SK-MEL-5 (cell line): Measurements from ENCODE around the gene CCDC184. TPM values are rescaled to one million over a fixed set of nuclear protein-coding genes. Genes with fewer than 3 reads are reported as not detected.
"Not testable (repeated sequence)": the region's sequence is repeated elsewhere in the genome, so short reads cannot be mapped to it uniquely, and the experiment has no call there.

Experiments
- DNase-seq: peaks from one replicate; pipeline ENCODE4 v3.0.0-alpha.2; 2016; ENCODE audit warnings: low read depth, low spot score
- in situ Hi-C: cut with HindIII; loops from 2 replicates; pipeline ENCODE4 v1.10.0; 2016; ENCODE audit warnings: low sequenced_read_pairs, high pct_unique_total_duplicates, low pct_unique_long_range_greater_than_20kb
- total RNA-seq: library from RNA; depleted of rRNA; stranded (reverse); fragments of >200 nt; shearing (Covaris generic); gene quantifications from 2 replicates; pipeline ENCODE4 v1.2.3, GENCODE V29; 2014

The CCDC184 gene
- total RNA-seq, 1 experiment from 2014 or later, result 0.05 TPM

- in situ Hi-C loops, result no loop called here
- DNase-seq, result peak; percentile 86
Measured at GRCh38 chr12:48197971-48198671, 14.7 kb downstream of the CCDC184 start.

GRCh38 chr12:48198672-48198971 is 15.2 kb downstream of the CCDC184 start:
- DNase-seq, result no peak
- in situ Hi-C loops, result no loop called here

- in situ Hi-C loops, result no loop called here
- DNase-seq, result no peak
Measured at GRCh38 chr12:48198985-48199384, 15.5 kb downstream of the CCDC184 start.

GRCh38 chr12:48199774-48200221 is 16.4 kb downstream of the CCDC184 start:
- no peak for DNase-seq
- in situ Hi-C loops, result no loop called here

GRCh38 chr12:48201091-48201490 is 17.6 kb downstream of the CCDC184 start:
- in situ Hi-C loops, result no loop called here
- no peak for DNase-seq

- no peak for DNase-seq
Measured at GRCh38 chr12:48201516-48201915, 18.1 kb downstream of the CCDC184 start.

GRCh38 chr12:48202766-48203165 is 19.3 kb downstream of the CCDC184 start:
- in situ Hi-C loops, result no loop called here
- no peak for DNase-seq

More at GRCh38 chr12:48201516-48201915, 18.1 kb downstream of the CCDC184 start:
- in situ Hi-C loops, result no loop called here

- in situ Hi-C loops, result no loop called here
- no peak for DNase-seq
Measured at GRCh38 chr12:48203192-48203591, 19.7 kb downstream of the CCDC184 start, which contains the start of gene OR10AD1. Gene OR10AD1 (minus strand): TSS chr12:48203292. CDS start chr12:48203292, 0 bp downstream.

- in situ Hi-C loops, DNase-seq: not testable (repeated sequence)
Measured at GRCh38 chr12:48209495-48209894, 26.1 kb downstream of the CCDC184 start.

GRCh38 chr12:48216785-48217184 is 33.3 kb downstream of the CCDC184 start:
- in situ Hi-C loops, result no loop called here
- DNase-seq, result no peak

- peak; percentile 73 for DNase-seq
- in situ Hi-C loops, result no loop called here
Measured at GRCh38 chr12:48219631-48220030, 36.2 kb downstream of the CCDC184 start.

GRCh38 chr12:48220701-48221100 is 37.3 kb downstream of the CCDC184 start:
- no peak for DNase-seq
- in situ Hi-C loops, result no loop called here

GRCh38 chr12:48221645-48222044 is 38.2 kb downstream of the CCDC184 start:
- in situ Hi-C loops, result no loop called here
- peak; percentile 11 for DNase-seq

GRCh38 chr12:48224533-48224932 is 41.1 kb downstream of the CCDC184 start:
- DNase-seq, in situ Hi-C loops: not testable (repeated sequence)

GRCh38 chr12:48231169-48231958 is 47.9 kb downstream of the CCDC184 start:
- in situ Hi-C loops, DNase-seq: not testable (repeated sequence)
